Sciatic nerve (tissue), 2 donors: ENCODE measurements around the gene STAT4. TPM values are rescaled to one million over a fixed set of nuclear protein-coding genes. Genes with fewer than 3 reads are reported as not detected.

ENCODE experiments used
- ATAC-seq: fragments of 200-7000 bp; cut with Tn5 transposase; one replicate; pipeline ENCODE4 v1.9.1; 2020; ENCODE audit warnings: mild to moderate bottlenecking, moderate library complexity
- DNase-seq: peaks from one replicate; pipeline ENCODE4 v3.0.0-alpha.2; 2020; ENCODE audit warnings: low spot score
- intact Hi-C: fragments of 100-400 bp; cut with DNase I; formaldehyde crosslinking; loops from one replicate; pipeline ENCODE4 v1.14.2; 2022
- total RNA-seq: library from RNA; stranded (reverse); fragmentation: NEBNext Ultra II Directional; extraction: Animal tissue kit (Norgen Biotek cat#: 25700); gene quantifications from one replicate; pipeline ENCODE4 v1.2.1, GENCODE V29; 2021
- donor health status: DM: no; HTN: no; CAD: no.
- donor health status: DM: no; HTN: no; CAD: no.

Gene STAT4
- total RNA-seq, 1 donor from 2014 or later = 3.5 TPM

GRCh38 chr2:191114403-191114886, 36.3 kb downstream of the STAT4 start:
- intact Hi-C loops = no loop called here
- peak; percentile 24 for ATAC-seq
- no peak for DNase-seq

GRCh38 chr2:191113761-191114160, 37.0 kb downstream of the STAT4 start:
- ATAC-seq = no peak
- intact Hi-C loops = no loop called here
- no peak for DNase-seq

GRCh38 chr2:191112448-191112901, 38.3 kb downstream of the STAT4 start:
- ATAC-seq (no peak), DNase-seq (no peak)
- intact Hi-C loops = no loop called here

DNA sequence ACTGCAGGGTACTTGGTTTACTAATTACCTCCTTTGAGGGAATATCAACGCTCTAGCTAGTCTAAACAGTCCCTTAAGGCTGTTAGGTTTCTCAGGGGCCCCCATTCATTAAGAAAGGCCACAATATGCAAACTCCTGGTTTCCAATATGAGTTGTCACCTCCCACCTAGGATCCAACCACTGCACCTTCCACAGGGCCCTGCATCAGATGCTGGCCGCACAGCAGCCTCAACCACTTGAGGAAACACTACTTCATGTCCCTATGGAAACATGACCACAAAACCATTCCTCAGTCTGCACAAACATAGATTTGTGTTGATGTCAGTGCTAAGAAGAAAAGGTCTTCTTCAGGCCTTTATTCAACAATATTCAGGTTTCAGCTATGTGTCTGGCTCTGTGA, 40.9 kb downstream of the STAT4 start:
- DNase-seq (no peak), ATAC-seq (no peak)
- intact Hi-C loops = no loop called here

DNA sequence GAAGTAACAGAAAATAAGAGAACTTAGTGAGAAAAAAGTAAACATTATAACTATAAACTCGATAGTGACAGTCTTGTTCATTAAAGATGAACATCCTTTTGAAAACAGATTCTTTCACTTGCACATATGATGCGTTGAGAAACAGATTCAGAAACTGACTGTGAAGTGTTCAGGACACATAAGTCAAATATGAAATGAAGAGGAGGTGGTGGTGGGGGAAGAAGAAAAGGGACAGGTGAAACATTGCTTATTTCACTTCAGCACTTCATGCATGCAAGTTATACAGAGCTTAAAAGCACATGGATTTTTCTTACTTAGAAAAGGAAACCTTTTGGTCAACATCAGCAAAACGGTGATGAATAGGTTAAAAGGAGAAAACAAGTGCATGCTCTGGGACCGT, 42.5 kb downstream of the STAT4 start:
- ATAC-seq (no peak), DNase-seq (no peak)
- intact Hi-C loops = no loop called here

GRCh38 chr2:191105082-191105481, 45.7 kb downstream of the STAT4 start:
- DNase-seq (no peak), ATAC-seq (no peak)
- intact Hi-C loops = no loop called here

GRCh38 chr2:191103774-191104173, 47.0 kb downstream of the STAT4 start:
- DNase-seq (no peak), ATAC-seq (no peak)
- intact Hi-C loops = no loop called here

DNA sequence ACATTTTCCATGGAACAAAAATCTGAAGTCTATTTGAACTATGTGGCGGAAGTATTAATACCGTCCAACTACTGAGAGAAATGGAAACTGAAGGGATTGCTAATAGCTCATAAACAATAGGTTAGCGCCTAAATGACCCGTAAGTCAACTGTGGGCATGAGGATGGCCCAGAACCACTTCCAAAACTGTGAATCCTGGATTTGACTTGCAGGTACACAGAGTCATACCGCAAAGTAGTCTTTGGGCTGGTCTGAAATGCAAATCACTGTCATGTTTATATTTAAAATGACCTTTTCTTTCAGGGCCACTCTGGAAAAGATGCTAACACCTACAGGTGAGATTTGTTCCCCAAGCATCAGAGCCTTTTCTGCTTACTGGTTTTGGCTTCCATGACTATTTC, 50.6 kb downstream of the STAT4 start:
- DNase-seq = no peak
- intact Hi-C loops = no loop called here
- no peak for ATAC-seq

DNA sequence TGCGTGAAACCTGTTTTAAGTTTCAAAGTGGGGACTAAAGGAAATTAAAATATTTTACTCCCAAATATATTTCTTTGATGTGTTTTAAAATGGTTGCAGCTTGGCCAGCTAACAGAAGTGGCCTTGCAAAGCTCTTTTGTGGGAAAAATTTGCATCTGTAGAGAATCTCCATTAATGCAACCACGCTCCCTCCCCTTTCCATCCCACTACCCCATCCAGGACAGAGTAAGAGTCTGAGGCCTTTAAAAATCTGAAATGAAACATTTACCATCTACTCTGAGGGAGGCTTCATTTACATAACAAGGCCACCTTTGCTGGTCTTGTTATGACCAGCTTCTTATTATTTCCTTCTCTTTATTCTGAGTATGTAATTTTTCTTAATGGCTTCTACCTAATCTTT, 63.5 kb downstream of the STAT4 start:
- ATAC-seq = no peak
- intact Hi-C loops = no loop called here
- DNase-seq = no peak

DNA sequence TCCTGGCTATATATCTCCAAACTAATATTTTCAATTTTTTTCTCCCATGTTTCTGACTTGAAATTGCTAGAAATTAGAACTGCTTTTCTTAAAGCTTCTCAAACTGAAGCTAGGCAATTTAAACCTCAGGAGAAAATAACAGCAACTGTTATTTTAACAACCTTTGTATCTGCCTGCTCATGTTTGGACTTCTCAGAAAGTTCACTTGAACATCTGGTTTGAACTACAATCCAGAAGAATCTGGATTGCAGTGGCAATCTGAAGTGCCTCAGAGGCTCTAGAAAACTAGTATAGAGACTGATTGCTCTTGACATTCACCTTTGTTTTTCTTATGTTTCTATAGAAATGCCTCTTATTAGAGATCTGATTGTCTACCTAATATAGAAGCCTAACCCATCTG, 64.1 kb downstream of the STAT4 start:
- DNase-seq = no peak
- no peak for ATAC-seq
- intact Hi-C loops = no loop called here

DNA sequence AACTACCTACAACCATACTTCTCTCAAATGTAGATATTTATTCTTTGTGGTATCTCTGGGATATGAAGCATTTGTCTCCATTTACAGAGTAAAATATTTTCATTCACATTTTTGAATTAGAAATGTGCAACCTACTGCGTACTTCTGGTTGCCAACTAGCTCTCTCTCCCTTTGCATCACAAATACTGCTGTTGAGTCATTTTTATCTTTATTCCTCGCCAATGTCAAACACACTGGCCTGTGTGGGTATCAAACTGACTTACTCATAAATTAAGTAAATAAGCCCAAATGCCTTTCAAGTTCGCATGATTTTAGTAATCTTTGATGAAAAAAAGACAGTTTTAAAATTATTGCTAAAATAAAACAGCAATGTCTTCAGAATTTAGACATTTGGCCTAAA, 67.3 kb downstream of the STAT4 start:
- DNase-seq (no peak), ATAC-seq (no peak)
- intact Hi-C loops = no loop called here

DNA sequence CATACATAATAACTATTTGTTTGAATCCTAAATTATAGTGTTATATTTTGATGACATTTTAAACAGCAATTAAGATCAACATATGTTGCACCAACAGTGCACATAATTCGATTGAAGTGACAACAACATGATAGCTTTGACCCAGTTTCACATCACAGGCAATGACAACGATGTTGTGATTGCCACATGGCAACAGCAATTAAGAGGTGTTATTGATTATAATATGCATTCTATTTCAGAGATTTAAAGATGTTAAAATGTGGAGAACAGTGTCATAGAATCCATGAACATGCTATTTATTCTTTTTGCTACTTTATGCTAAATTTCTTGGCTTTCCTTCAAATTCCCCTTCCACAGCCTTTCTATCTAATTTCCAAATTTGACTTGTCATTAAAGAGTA, 68.5 kb downstream of the STAT4 start:
- intact Hi-C loops = no loop called here
- no peak for ATAC-seq
- DNase-seq = no peak

GRCh38 chr2:191081411-191082155, 69.2 kb downstream of the STAT4 start:
- DNase-seq (no peak), ATAC-seq (no peak)
- intact Hi-C loops = no loop called here

DNA sequence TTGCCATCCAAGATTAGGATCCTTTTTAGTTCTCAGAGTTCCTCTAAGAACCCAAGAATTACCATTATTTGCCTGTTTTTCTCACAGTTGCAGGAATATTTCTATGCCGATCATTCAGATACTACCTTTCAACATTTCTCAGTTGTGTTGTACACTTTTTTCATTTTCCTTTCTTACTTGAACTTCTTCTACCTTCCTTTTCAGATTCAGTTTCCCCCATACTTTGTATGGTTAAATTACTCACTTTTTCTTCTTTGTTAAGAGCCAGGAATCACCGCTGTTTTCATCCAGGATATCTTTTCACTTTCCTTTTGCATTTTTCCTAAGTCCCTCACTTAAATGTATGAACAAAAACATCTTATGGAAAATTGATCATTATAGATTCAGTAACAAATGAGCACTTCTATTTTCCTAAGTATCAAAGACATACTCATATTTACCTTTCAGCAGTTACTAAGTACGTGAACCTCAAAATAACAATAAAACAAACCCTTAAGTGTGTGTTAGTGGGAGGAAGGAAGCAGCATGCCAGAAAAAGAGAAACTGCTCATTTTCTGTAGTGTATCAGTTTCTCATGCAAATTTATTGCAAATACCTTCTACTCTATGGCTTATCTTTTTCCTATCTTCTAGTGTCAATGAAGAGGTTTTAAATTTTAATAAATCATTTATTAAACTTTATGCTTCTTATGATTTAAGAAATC, 72.5 kb downstream of the STAT4 start:
- DNase-seq = no peak
- intact Hi-C loops = no loop called here
- no peak for ATAC-seq

GRCh38 chr2:191070276-191070675, 80.5 kb downstream of the STAT4 start:
- DNase-seq (no peak), ATAC-seq (no peak)
- intact Hi-C loops = no loop called here

- no peak for DNase-seq
- intact Hi-C loops = no loop called here
- ATAC-seq = no peak
These were observed 81.2 kb downstream of the STAT4 start for GRCh38 chr2:191069606-191070005.

DNA sequence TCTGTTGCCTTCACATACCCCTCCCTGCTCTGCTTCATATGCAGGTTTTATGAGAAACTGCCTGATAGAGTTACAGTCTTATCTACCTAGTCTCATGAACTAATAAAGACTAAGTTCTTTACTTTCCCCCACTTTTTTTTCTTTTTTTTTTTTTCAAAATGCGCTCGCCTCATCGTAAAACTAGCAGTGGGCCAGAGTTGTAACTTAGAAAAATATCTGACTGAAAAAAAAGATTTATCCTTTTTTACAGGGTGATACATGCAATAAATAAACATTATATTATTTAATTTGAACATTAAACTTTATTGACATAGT, 83.9 kb downstream of the STAT4 start:
- intact Hi-C loops = no loop called here
- DNase-seq (no peak), ATAC-seq (no peak)

DNA sequence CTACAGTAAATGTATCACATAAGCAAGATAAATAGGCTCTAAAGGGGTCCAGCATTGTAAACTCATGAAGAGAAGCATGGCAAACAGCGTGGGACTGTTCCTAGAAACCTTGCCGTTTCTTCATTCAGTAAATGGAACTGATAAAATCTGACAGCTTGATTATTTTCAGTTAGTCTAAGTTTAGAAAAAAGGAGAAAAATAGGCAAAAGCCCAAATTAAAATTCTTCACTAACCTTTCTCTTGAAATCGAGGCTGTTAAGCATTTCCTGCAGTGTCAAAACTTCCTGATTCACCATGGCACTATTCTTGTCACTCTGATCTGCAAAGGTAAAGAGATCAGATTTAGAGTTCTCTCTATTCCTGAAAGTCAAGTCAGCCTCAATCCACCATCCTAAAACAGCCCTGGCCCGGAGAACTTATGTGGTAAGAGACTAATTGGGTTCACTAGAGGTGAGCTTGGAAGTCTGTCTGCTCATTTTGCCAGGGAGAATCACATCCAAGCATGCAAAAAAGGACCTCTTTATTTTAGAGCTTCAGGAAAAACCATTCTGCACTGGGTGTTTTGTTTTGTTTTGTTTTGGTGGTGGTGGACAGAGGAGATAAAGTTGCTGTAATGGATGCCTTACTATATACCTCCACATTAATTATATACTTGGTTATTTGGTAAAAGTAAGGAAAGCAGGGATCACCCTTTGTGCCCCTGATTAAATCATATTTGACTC, 84.4 kb downstream of the STAT4 start:
- intact Hi-C loops = no loop called here
- peak; percentile 77 for ATAC-seq
- DNase-seq = no peak

DNA sequence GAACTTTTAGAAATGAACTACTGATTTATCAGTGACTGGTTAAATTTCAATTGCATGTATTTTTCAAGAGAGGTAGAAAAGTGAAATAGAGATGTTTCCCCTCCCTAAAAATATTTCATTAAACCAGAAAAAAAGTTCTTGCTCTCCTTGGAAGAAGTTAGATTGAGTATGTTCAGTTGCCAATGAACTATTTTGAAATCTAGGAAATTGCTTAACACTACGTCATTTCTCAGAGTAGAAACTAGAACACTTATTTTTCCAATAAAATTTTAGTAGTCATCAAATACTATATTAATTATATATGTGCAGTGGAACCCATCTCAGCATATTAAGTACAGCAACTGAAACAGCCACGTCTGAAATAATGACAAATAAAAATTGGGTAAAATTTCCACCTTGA, 85.0 kb downstream of the STAT4 start:
- peak; percentile 72 for ATAC-seq
- no peak for DNase-seq
- intact Hi-C loops = no loop called here

DNA sequence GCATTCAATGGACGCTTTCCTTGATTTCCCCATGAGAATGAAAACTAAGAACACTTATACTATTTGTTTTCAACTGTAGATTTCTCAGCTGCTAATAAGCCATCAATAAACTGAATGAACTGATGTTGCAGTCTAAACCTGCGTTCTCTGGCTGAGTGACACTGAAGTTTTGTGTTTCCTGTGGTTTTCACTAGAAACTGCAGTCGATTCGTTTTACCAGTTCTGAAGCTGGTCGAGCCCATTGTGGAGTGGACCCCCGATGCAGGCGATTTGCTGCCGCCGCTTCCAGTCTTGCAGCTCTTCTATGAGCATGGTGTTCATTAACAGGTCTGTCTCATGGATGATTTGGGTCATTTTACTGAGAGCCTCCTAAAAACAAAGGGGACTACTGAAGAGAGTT, 86.2 kb downstream of the STAT4 start:
- DNase-seq (no peak), ATAC-seq (no peak)
- intact Hi-C loops = no loop called here
